HT-29 (cell line): ENCODE results near the gene ZNF736. TPM values are rescaled to one million over a fixed set of nuclear protein-coding genes. Genes with fewer than 3 reads are reported as not detected.
"Not testable (repeated sequence)": the region's sequence is repeated elsewhere in the genome, so short reads cannot be mapped to it uniquely, and the experiment has no call there.

ENCODE experiments used
- DNase-seq: peaks from one replicate; pipeline ENCODE4 v3.0.0-alpha.2; 2015; ENCODE audit warnings: low spot score
- total RNA-seq: library from RNA; depleted of rRNA; stranded (reverse); fragments of >200 nt; shearing (Covaris generic); gene quantifications from 2 replicates; pipeline ENCODE4 v1.2.3, GENCODE V29; 2014; rRNA removed

Gene ZNF736
- 0.46 and 1.4 TPM in 2 replicates for total RNA-seq

- no peak for DNase-seq
Measured at GRCh38 chr7:64313740-64314491, at the start of gene ZNF736. Gene ZNF736, plus strand, starts transcription at chr7:64313961. Its CDS starts 190 bp downstream, at chr7:64314151.

DNA sequence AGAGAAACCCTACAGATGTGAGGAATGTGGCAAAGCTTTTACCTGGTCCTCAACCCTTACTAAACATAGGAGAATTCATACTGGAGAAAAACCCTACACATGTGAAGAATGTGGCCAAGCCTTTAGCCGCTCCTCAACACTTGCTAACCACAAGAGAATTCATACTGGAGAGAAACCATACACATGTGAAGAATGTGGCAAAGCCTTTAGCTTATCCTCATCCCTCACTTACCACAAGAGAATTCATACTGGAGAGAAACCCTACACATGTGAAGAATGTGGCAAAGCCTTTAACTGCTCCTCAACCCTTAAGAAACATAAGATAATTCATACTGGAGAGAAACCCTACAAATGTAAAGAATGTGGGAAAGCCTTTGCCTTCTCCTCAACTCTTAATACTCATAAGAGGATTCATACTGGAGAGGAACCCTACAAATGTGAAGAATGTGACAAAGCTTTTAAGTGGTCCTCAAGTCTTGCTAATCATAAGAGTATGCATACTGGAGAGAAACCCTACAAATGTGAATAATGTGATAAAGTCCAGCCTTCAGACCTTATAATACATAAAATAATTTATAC is 47.3 kb upstream of the ZNF736 start:
- DNase-seq = no peak

DNA sequence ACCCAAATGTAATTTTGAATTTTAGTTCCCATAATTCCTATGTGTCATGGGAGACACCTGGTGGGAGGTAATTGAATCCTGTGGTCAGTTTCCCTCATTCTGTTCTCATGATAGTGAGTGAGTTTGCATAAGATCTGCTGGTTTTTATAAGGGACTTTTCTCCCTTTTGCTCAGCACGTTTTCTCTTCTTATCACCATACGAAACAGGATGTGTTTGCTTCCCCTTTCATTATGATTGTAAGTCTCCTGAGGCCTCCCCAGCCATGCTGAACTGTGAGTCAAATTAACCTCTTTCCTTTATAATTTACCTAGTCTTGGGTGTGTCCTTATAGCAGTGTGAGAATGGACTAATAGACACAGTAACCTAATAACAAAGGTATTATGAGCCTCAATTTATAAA is 36.1 kb upstream of the ZNF736 start:
- no peak for DNase-seq

DNA sequence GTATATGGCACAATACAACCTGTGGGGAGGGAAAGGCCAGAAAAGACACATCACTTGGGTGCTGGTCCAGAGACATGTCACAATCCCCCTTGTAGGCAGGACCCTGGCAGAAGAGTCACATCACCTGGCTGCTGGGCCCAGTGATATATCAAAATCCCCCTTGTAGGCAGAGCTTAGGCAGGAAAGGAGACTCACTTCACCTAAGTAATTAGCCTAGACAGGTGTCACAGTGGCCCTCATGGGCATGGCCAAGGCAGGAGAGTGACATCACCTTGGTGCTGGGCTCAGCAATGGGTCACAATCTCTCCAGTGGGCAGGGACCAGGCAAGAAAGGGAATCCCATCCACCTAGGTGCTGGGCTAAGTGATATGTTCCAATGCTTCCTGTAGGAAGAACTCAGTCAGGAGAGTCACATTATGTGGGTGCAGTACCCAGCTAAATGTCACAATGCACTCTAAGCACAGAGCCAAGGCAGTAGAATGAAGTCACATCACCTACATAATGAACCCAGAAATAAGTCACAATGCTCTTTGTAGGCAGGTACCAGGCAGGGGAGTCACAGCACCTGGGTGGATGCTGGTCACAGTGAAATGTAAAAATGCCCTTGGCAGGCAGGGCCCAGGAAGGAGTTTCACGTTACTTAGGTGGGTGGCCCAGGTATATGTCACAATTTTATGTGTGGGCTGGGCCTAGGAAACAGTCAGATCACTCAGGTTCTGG is 18.9 kb upstream of the ZNF736 start:
- DNase-seq = no peak

DNA sequence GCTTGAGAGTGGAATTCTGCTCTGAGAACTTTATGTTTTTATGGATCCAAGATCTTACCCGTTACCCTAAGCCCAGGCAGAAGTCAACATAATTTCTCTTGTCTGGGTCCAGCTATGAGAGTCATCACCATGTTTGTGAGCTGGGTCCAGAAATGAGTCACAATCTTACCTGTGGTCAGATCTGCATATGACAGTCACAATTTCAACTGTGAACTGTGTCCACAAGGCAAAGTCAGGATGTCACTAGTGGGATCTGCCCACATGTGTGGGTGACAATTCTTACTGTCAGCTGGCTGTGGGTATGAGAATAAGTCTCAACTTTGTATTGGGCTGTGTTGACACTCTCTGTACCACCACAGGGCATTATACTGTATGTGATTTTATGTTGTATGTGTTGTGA is 16.3 kb upstream of the ZNF736 start:
- not testable (repeated sequence) for DNase-seq

- DNase-seq = no peak
Measured at GRCh38 chr7:64300641-64301405, 12.9 kb upstream of the ZNF736 start.

- DNase-seq = no peak
Measured at GRCh38 chr7:64307254-64308015, 6.3 kb upstream of the ZNF736 start.

DNA sequence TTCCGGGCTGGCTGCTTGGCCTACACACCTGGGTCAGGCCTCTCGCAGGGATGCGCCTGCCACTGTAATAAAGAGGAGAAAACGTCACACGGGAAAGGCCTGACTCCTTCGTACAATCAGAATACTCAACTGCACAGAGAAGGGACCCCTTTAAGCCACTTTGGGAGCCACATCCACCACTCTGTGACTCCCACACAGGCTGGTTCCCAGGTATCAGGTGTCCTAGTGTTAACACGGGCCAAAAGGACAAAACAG is 5.8 kb upstream of the ZNF736 start:
- no peak for DNase-seq

DNA sequence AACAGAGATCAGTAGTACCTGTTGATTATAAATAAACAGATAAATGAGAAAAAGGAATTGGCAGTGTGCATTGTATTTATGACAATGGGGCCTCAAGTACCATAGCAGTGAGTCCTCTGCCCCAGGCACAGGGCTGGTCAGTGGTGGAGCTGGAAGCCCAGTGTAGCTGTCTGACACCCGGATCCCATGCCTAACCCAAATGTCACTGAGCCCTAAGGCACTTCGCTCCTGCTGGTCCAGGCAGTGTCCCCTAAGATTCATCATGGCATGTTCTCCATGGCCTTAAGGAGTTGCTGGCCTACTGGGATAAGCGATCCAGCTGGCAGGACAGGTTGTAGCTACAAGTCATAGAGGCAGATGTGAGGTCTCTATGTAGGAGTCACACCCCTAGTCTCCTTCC is 3.3 kb upstream of the ZNF736 start:
- DNase-seq = no peak

GRCh38 chr7:64312826-64313225 is 935 bp upstream of the ZNF736 start:
- DNase-seq = no peak

- DNase-seq = no peak
Measured at GRCh38 chr7:64314566-64314965, 805 bp downstream of the ZNF736 start.

DNA sequence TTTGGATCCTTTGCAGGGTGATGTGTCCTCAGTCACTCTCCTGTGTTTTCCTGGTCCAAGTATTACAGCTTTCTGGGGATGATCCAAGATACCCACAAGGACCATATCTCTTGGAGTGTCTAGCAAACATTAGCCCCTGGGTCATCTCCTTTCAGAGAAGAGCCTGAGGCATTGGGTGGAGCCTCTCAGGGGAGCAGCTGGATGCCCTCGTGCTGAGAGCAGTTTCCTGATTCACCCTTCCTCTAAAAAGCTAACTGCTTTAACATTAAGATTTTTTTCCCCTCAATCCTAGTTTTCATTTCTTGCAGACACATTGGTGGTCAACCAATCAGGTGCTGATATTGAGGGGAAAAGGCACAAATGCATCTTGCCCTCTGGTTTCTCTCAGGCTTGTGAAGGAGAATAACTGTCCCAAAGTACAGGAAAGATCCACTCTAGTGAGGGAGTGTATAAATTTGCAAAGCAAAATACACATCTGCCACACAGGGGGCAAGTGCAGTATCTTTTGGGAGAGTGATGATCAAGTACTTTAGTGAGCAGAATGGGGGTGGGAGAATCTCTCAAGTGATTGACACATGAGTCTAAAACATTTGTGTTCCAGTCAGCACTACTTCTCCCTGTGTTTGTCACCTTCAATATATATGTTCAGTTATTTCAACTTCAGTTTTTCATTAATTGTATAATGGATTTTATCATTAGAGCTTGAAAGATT is 2.4 kb downstream of the ZNF736 start:
- not testable (repeated sequence) for DNase-seq

- DNase-seq = no peak
Measured at GRCh38 chr7:64320547-64321513, 7.1 kb downstream of the ZNF736 start.

DNA sequence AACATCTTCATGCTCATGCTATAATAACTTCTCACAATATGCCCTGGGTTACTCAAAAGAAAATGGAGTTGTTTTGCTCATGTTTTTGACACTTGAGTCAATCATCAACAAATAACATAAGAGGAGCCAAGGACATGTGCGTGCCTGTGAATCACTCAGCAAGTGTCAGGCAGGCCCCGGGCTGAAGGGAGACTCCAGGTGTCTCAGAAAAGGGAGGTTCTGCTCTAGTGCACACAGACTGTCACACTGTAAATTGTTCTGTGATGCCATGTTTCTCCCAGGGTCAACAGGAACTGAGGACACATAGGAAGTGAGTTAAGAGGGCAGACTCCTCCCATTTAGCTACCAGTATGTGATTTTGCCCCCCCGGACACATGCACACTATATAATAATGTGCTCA is 10.4 kb downstream of the ZNF736 start:
- not testable (repeated sequence) for DNase-seq

- not testable (repeated sequence) for DNase-seq
Measured at GRCh38 chr7:64348713-64349210, 35.0 kb downstream of the ZNF736 start.

GRCh38 chr7:64359543-64359942 is 45.8 kb downstream of the ZNF736 start:
- DNase-seq = no peak

DNA sequence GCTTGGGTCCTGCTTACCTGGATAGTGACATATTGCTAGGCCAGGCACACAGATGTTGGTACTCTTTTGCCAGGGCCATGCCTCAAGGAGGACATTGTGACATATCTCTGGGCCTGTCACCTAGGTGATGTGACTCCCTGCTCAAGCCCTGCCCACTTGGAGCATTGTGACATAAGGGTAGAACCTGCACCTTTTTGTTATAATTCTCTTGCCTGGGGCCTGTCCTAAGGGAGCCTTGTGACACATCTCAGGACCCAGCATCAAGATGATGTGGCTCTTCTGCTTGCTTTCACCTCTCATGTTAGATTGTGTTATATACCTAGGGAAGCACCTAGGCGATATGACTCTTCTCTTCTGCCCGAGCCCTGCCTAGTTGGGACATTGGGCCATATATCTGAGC is 57.4 kb downstream of the ZNF736 start:
- DNase-seq = no peak

DNA sequence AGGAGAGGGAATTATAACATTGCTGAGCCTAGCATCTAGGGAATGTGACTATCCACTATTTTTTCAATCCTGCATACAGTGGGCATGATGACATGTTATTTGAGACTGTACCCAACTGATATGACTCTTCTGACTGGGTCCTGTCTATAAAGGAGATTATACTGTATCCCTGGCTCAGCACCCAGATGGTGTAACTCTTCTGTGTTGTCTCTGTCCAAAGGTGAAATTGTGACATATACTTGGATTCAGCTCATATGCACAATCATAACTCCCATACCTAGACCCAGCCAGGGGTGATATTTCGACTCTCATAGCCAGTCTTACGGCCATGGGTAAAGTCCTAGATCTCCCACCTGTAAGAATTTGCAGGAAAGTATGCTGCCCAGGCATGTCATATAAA is 59.3 kb downstream of the ZNF736 start:
- DNase-seq = no peak

DNA sequence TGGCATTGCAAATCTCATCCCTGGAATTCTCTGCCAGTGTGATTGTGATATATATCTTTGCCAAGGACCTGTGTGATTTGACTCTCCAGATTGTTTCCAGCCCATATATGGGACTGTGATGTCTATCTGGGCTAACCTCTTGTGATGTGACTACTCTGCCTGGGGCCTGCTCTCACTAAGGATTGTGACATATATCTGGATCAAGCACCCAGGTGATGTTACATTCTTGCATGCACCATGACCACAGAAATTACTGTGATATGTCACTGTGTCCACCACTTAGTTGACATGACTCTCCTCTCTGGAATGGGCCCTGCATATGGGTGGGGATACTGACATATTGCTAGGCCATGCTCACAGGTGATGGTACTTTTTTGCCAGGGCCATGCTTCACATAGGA is 86.6 kb downstream of the ZNF736 start:
- no peak for DNase-seq
